Duodenal mucosa (tissue), 2 donors: ENCODE measurements around the gene CLEC16A.

Experiments used
- H3K27ac ChIP-seq: one replicate; pipeline ENCODE4 v1.7.0; 2013; ENCODE audit warnings: low read depth, low read length
- H3K27me3 ChIP-seq, 2 donors: one replicate each; pipeline ENCODE4 v1.7.0; 2013; ENCODE audit warnings: low read length in 2 of 2, control low read depth in 1 of 2; ENCODE audit not compliant: insufficient read depth in 2 of 2, control insufficient read depth in 1 of 2
- H3K36me3 ChIP-seq, 2 donors: one replicate each; pipeline ENCODE4 v1.7.0; 2013; ENCODE audit warnings: low read length in 2 of 2, control low read depth in 1 of 2; ENCODE audit not compliant: insufficient read depth in 2 of 2, control insufficient read depth in 1 of 2
- H3K4me1 ChIP-seq, 2 donors: one replicate each; pipeline ENCODE4 v1.7.0; 2013; ENCODE audit warnings: low read length in 2 of 2, control low read depth in 1 of 2; ENCODE audit not compliant: insufficient read depth in 2 of 2, control insufficient read depth in 1 of 2
- H3K4me3 ChIP-seq, 2 donors: one replicate each; pipeline ENCODE4 v1.7.0; 2013; ENCODE audit warnings: low read length in 2 of 2, low read depth in 1 of 2
- H3K9ac ChIP-seq, 2 donors: one replicate each; pipeline ENCODE4 v1.7.0; 2013; ENCODE audit warnings: low read length in 2 of 2, low read depth in 1 of 2
- H3K9me3 ChIP-seq, 2 donors: one replicate each; pipeline ENCODE4 v1.7.0; 2013; ENCODE audit warnings: low read length in 2 of 2, control low read depth in 1 of 2; ENCODE audit not compliant: control insufficient read depth in 1 of 2

CLEC16A gene

GRCh38 chr16:10997485-10997884 is 53.1 kb downstream of the CLEC16A start:
- no peaks in the 10 kb centered on the region for H3K27me3 ChIP-seq
- no peak overlapping the region for H3K9ac ChIP-seq
- H3K4me3 ChIP-seq, result no peak overlapping the region
- no peak overlapping the region for H3K27ac ChIP-seq
- H3K36me3 ChIP-seq, result peaks cover 4 to 22% of the 10 kb centered on the region in 2 donors
- H3K9me3 ChIP-seq, result no peaks in the 10 kb centered on the region
- H3K4me1 ChIP-seq, result peaks cover 11 to 16% of the 10 kb centered on the region in 2 donors

GRCh38 chr16:10999300-10999699 is 54.9 kb downstream of the CLEC16A start:
- H3K36me3 ChIP-seq, result peaks cover 10 to 26% of the 10 kb centered on the region in 2 donors
- no peak overlapping the region for H3K27ac ChIP-seq
- no peak overlapping the region for H3K4me3 ChIP-seq
- peaks cover 11 to 16% of the 10 kb centered on the region in 2 donors for H3K4me1 ChIP-seq
- H3K9me3 ChIP-seq, result no peaks in the 10 kb centered on the region
- no peaks in the 10 kb centered on the region for H3K27me3 ChIP-seq
- H3K9ac ChIP-seq, result no peak overlapping the region

- H3K36me3 ChIP-seq, result peaks cover 14 to 25% of the 10 kb centered on the region in 2 donors
- no peak overlapping the region for H3K9ac ChIP-seq
- H3K4me3 ChIP-seq, result no peak overlapping the region
- no peaks in the 10 kb centered on the region for H3K27me3 ChIP-seq
- H3K4me1 ChIP-seq, result peaks cover 11 to 16% of the 10 kb centered on the region in 2 donors
- no peak overlapping the region for H3K27ac ChIP-seq
- no peaks in the 10 kb centered on the region for H3K9me3 ChIP-seq
These were observed 57.2 kb downstream of the CLEC16A start for GRCh38 chr16:11001611-11002010.

GRCh38 chr16:11003141-11003540 is 58.8 kb downstream of the CLEC16A start:
- Histone ChIP-seq H3K4me1 (peaks cover 6 to 7% of the 10 kb centered on the region in 2 donors), H3K9ac (no peak overlapping the region), H3K9me3 (no peaks in the 10 kb centered on the region), H3K4me3 (no peak overlapping the region), H3K27ac (no peak overlapping the region), H3K36me3 (peaks cover 20 to 28% of the 10 kb centered on the region in 2 donors), H3K27me3 (no peaks in the 10 kb centered on the region)

- Histone ChIP-seq H3K27ac (no peak overlapping the region), H3K27me3 (no peaks in the 10 kb centered on the region), H3K9ac (no peak overlapping the region), H3K4me1 (peaks cover 5% of the 10 kb centered on the region in 2 donors), H3K36me3 (peaks cover 20 to 28% of the 10 kb centered on the region in 2 donors), H3K9me3 (no peaks in the 10 kb centered on the region), H3K4me3 (no peak overlapping the region)
These were observed 60.0 kb downstream of the CLEC16A start for GRCh38 chr16:11004351-11004750.

GRCh38 chr16:11004973-11005610 is 60.7 kb downstream of the CLEC16A start:
- Histone ChIP-seq H3K27ac (no peak overlapping the region), H3K27me3 (no peaks in the 10 kb centered on the region), H3K4me1 (peaks cover 5% of the 10 kb centered on the region in 2 donors), H3K9me3 (no peaks in the 10 kb centered on the region), H3K4me3 (no peak overlapping the region), H3K9ac (no peak overlapping the region), H3K36me3 (peaks cover 22 to 32% of the 10 kb centered on the region in 2 donors)

- no peak overlapping the region for H3K4me3 ChIP-seq
- H3K27ac ChIP-seq, result no peak overlapping the region
- no peak overlapping the region for H3K9ac ChIP-seq
- peaks cover 5% of the 10 kb centered on the region in 2 donors for H3K4me1 ChIP-seq
- no peaks in the 10 kb centered on the region for H3K27me3 ChIP-seq
- no peaks in the 10 kb centered on the region for H3K9me3 ChIP-seq
- H3K36me3 ChIP-seq, result peaks cover 22 to 32% of the 10 kb centered on the region in 2 donors
These were observed 61.2 kb downstream of the CLEC16A start for GRCh38 chr16:11005611-11005975.

- Histone ChIP-seq H3K27me3 (no peaks in the 10 kb centered on the region), H3K36me3 (peaks cover 22 to 32% of the 10 kb centered on the region in 2 donors), H3K4me3 (no peak overlapping the region), H3K27ac (no peak overlapping the region), H3K9ac (no peak overlapping the region), H3K4me1 (peaks cover 0 to 5% of the 10 kb centered on the region in 2 donors), H3K9me3 (no peaks in the 10 kb centered on the region)
These were observed 62.3 kb downstream of the CLEC16A start for GRCh38 chr16:11006656-11007055.

GRCh38 chr16:11007714-11008280 is 63.4 kb downstream of the CLEC16A start:
- Histone ChIP-seq H3K4me1 (no peaks in the 10 kb centered on the region), H3K9ac (no peak overlapping the region), H3K36me3 (peaks cover 20 to 32% of the 10 kb centered on the region in 2 donors), H3K27ac (no peak overlapping the region), H3K4me3 (no peak overlapping the region), H3K9me3 (no peaks in the 10 kb centered on the region), H3K27me3 (no peaks in the 10 kb centered on the region)

- no peak overlapping the region for H3K9ac ChIP-seq
- H3K27ac ChIP-seq, result no peak overlapping the region
- peaks cover 13 to 21% of the 10 kb centered on the region in 2 donors for H3K36me3 ChIP-seq
- H3K9me3 ChIP-seq, result no peaks in the 10 kb centered on the region
- no peaks in the 10 kb centered on the region for H3K4me1 ChIP-seq
- H3K27me3 ChIP-seq, result no peaks in the 10 kb centered on the region
- H3K4me3 ChIP-seq, result no peak overlapping the region
These were observed 64.8 kb downstream of the CLEC16A start for GRCh38 chr16:11009027-11009755.
